Lung (tissue), 13 donors: Measurements from ENCODE around the gene HERC4. TPM values are rescaled to one million over a fixed set of nuclear protein-coding genes. Genes with fewer than 3 reads are reported as not detected.

ENCODE experiments used
- ATAC-seq: fragments of 200-7000 bp; cut with Tn5 transposase; one replicate; pipeline ENCODE4 v1.9.1; 2020; ENCODE audit warnings: moderate number of reproducible peaks; ENCODE audit not compliant: insufficient read depth, low FRiP score
- DNase-seq, 3 donors: peaks; one replicate each; pipeline ENCODE4 v3.0.0-alpha.2; 2013 to 2017
- H3K27ac ChIP-seq, 2 donors: one replicate each; pipeline ENCODE4 v1.5.1; 2013; ENCODE audit warnings: mild to moderate bottlenecking in 2 of 2, moderate library complexity in 2 of 2, control low read depth in 1 of 2, inconsistent platforms in 1 of 2, low read depth in 1 of 2, low read length in 1 of 2
- H3K27me3 ChIP-seq, 3 donors: one replicate each; pipeline ENCODE4 v1.5.1; 2013; ENCODE audit warnings: low read length in 2 of 3; ENCODE audit not compliant: control insufficient read depth in 3 of 3, insufficient read depth in 3 of 3
- H3K36me3 ChIP-seq, 4 donors: one replicate each; pipeline ENCODE4 v1.5.1; 2013; ENCODE audit warnings: low read length in 4 of 4, mild to moderate bottlenecking in 1 of 4, moderate library complexity in 1 of 4; ENCODE audit not compliant: control insufficient read depth in 4 of 4, insufficient read depth in 4 of 4
- H3K4me1 ChIP-seq, 5 donors: one replicate each; pipeline ENCODE4 v1.5.1; 2013; ENCODE audit warnings: low read length in 5 of 5, mild to moderate bottlenecking in 2 of 5, moderate library complexity in 1 of 5; ENCODE audit not compliant: control insufficient read depth in 5 of 5, insufficient read depth in 5 of 5
- H3K4me3 ChIP-seq: one replicate; pipeline ENCODE4 v1.5.1; 2013; ENCODE audit warnings: mild to moderate bottlenecking, control low read depth, moderate library complexity
- H3K9ac ChIP-seq, 2 donors: one replicate each; pipeline ENCODE4 v1.5.1; 2013; ENCODE audit warnings: low read length in 2 of 2, control low read depth in 1 of 2; ENCODE audit not compliant: insufficient read depth in 1 of 2
- H3K9me3 ChIP-seq, 4 donors: one replicate each; pipeline ENCODE4 v1.5.1; 2013; ENCODE audit warnings: low read length in 3 of 4, mild to moderate bottlenecking in 1 of 4, moderate library complexity in 1 of 4; ENCODE audit not compliant: control insufficient read depth in 4 of 4, insufficient read depth in 3 of 4
- CTCF ChIP-seq: IDR thresholded peaks from 2 replicates; pipeline ENCODE4 v1.5.1; 2012; ENCODE audit warnings: mild to moderate bottlenecking; ENCODE audit errors: control extremely low read depth, extremely low read depth
- WGBS, 2 donors: extraction: QIAGEN DNeasy Blood & Tissue Kit; methylation state at CpG; one replicate each; pipeline ENCODE4 v1.1.7; 2013; 5-methylcytosine and 5-hydroxymethylcytosine counted together
- polyA plus RNA-seq, 2 donors: library from polyadenylated mRNA; stranded (reverse); fragments of 200-250 nt; gene quantifications; one replicate each; pipeline ENCODE4 v1.2.1, GENCODE V29; 2013
- small RNA-seq: library from RNA; depleted of rRNA; stranded (forward); fragments of <200 nt; gene quantifications from one replicate; pipeline ENCODE3, GENCODE V24; 2014; ENCODE audit warnings: low replicate concordance
- total RNA-seq, 2 donors: library from RNA; depleted of rRNA in 1 of 2; stranded (reverse); fragments of >200 nt in 1 of 2; gene quantifications; one replicate each; pipeline ENCODE4 v1.2.1, GENCODE V29; 2014 to 2021
- donor health status: control.
- donor health status: control.
- donor health status: Bipolar disorder and iron deficiency.
- donor health status: healthy.
- donor health status: DM: yes; HTN: yes; CAD: no.

Gene HERC4
- total and polyA plus RNA-seq, 4 donors: 16.3 to 162 (median 32.5) TPM

GRCh38 chr10:67875340-67876238 is 199.5 kb downstream of the HERC4 start:
- TF ChIP-seq CTCF: no peak
- Histone ChIP-seq H3K27ac (no peak overlapping the region), H3K9me3 (no peaks in the 10 kb centered on the region), H3K36me3 (no peaks in the 10 kb centered on the region), H3K9ac (no peak overlapping the region), H3K4me1 (no peaks in the 10 kb centered on the region), H3K4me3 (no peak overlapping the region), H3K27me3 (no peaks in the 10 kb centered on the region)
- ATAC-seq: no peak
- WGBS, 2 donors: 71 to 86% methylated on average over 3 of the region's 3 CpGs
- DNase-seq: no peak

Small RNA genes lying within 50 kb of the gene (small RNA-seq; reads per million reads assigned to genes)
- gene RN7SL220P: not detected

Other genes starting within 250 kb of the HERC4 start
- gene DNAJC12, start 237.1 kb downstream of the HERC4 start, total RNA-seq: 1 to 10 TPM; 1.5 to 6.4 TPM
- gene DNAJC12, start 237.1 kb downstream of the HERC4 start, polyA plus RNA-seq: 1 to 10 TPM; 1.2 to 1.6 TPM
- 10 to 100 TPM; 15.7 to 37.0 TPM for gene SIRT1, start 190.6 kb downstream of the HERC4 start, total RNA-seq
- 10 to 100 TPM in 1 of 2 donors, 1 to 10 TPM in 1; 8.7 to 11.0 TPM for gene SIRT1, start 190.6 kb downstream of the HERC4 start, polyA plus RNA-seq
- under 1 TPM; 0.06 to 0.28 TPM for gene MYPN, start 34.2 kb upstream of the HERC4 start, total RNA-seq
- gene MYPN, start 34.2 kb upstream of the HERC4 start, polyA plus RNA-seq: under 1 TPM; 0.01 to 0.02 TPM
- gene ATOH7, start 156.8 kb upstream of the HERC4 start, total RNA-seq: not detected
- under 1 TPM; 0.02 to 0.08 TPM for gene ATOH7, start 156.8 kb upstream of the HERC4 start, polyA plus RNA-seq